ENCODE measurements around the gene MPPE1.

MPPE1 gene

DNA sequence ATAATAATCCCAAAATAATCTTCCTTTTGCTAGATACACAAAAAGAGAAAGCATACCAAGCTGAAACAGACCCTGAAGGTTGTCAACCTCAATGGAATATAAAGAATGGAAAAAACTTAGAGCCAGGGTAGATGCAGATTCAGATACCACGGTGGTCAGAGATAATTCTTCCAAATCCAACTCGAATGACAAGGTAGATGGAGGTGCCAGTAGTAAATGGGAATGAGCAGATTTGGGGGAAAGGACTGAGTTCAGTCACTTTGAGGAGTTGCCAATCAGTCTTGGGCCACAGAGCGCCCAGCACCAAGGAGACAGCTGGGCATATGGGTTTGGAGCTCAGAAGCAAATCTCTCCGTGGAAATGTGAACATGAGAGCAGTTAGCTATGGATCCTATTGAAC is 60.3 kb downstream of the MPPE1 start:
- ATAC-seq, result no peak
- TF ChIP-seq TCF4 (CRISPR knock-in tag; IDR thresholded peaks at IDR 0.05; ENCODE audit: borderline replicate concordance) (no peak), ZFP30 (CRISPR knock-in tag; IDR thresholded peaks at IDR 0.05) (no peak), RARB (CRISPR knock-in tag; IDR thresholded peaks at IDR 0.05) (no peak), ESRRG (CRISPR knock-in tag; IDR thresholded peaks at IDR 0.05) (no peak), CSDC2 (CRISPR knock-in tag; IDR thresholded peaks at IDR 0.05) (no peak)

DNA sequence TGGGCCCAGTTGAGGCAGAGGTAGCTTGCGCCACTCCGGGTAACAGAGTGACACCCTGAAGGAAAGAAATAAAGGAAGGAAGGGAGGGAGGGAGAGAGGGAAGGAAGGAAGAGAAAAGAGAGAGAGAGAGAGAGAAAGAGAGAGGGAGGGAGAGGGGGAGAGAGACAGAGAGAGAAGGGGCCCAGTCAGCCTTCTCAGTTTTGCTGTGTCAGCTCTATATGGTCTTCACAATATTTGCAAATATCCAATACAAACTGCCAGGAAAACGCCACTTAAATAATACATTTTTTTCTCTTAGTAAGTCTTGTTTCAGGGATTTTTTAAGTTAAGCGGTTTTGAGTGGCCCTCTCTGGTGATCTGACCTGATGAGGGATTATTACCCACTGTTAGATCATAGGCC is 62.5 kb downstream of the MPPE1 start:
- ATAC-seq, result no peak
- no peak for TF ChIP-seq ZNF70 (CRISPR knock-in tag; IDR thresholded peaks at IDR 0.05)
- no peak for TF ChIP-seq ZNF565 (CRISPR knock-in tag; conservative IDR thresholded peaks at IDR 0.05; ENCODE audit: low read depth)
- no peak for TF ChIP-seq BACH2 (CRISPR knock-in tag; IDR thresholded peaks at IDR 0.05; ENCODE audit: borderline replicate concordance)

DNA sequence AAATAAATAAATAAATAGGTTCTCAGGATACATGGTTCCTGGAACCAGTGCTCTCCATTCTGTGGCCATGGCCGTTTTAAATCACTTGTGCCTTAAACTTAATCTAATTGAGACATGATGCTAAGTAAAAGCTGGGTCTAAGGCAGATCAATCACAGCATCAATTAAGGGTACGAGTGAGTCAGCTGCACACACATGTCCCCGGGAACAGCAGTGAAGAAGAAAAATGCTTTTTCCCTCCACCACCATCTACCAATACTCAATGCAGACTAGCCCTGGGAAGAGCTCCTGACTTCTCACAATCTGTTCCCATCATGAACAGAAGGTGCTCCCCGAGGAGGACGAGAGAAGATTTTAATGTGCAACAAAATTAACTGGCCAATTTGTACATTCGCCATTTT is 63.7 kb downstream of the MPPE1 start:
- no peak for ATAC-seq
- TF ChIP-seq BACH2 (CRISPR knock-in tag; IDR thresholded peaks at IDR 0.05; ENCODE audit: borderline replicate concordance) (no peak), ZC3H10 (CRISPR knock-in tag; IDR thresholded peaks at IDR 0.05) (no peak)

DNA sequence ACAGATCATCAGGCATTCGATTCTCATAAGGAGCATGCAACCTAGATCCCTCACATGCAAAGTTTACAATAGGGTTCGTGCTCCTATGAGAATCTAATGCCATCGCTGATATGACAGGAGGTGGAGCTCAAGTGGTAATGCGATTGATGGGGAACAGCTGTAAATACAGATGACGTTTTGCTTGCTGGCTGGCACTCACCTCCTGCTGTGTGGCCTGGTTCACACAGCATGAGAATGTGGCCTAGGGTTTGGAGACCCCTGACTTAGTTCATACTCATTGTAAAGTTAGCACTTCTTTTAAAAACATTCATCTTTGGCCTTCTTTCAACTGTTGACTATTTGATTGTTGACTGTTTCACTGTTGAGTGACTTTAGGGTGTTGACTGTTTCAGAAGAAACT is 65.6 kb downstream of the MPPE1 start:
- TF ChIP-seq SNAI2 (CRISPR knock-in tag; IDR thresholded peaks at IDR 0.05), result no peak
- TF ChIP-seq TOX (CRISPR knock-in tag; IDR thresholded peaks at IDR 0.05; ENCODE audit: borderline replicate concordance), result no peak
- no peak for TF ChIP-seq ZNF8 (CRISPR knock-in tag; IDR thresholded peaks at IDR 0.05)
- no peak for TF ChIP-seq ARNTL (CRISPR knock-in tag; IDR thresholded peaks at IDR 0.05; ENCODE audit: borderline replicate concordance, low read depth)
- no peak for TF ChIP-seq CSDC2 (CRISPR knock-in tag; IDR thresholded peaks at IDR 0.05)
- ATAC-seq, result no peak

- no peak for TF ChIP-seq ZFP30 (CRISPR knock-in tag; IDR thresholded peaks at IDR 0.05)
- TF ChIP-seq OSR1 (CRISPR knock-in tag; IDR thresholded peaks at IDR 0.05), result no peak
- no peak for TF ChIP-seq ZNF565 (CRISPR knock-in tag; conservative IDR thresholded peaks at IDR 0.05; ENCODE audit: low read depth)
- no peak for TF ChIP-seq ZNF8 (CRISPR knock-in tag; IDR thresholded peaks at IDR 0.05)
- TF ChIP-seq SNAI2 (CRISPR knock-in tag; IDR thresholded peaks at IDR 0.05), result no peak
- no peak for TF ChIP-seq ARNTL (CRISPR knock-in tag; IDR thresholded peaks at IDR 0.05; ENCODE audit: borderline replicate concordance, low read depth)
- no peak for TF ChIP-seq ESRRG (CRISPR knock-in tag; IDR thresholded peaks at IDR 0.05)
- TF ChIP-seq CSDC2 (CRISPR knock-in tag; IDR thresholded peaks at IDR 0.05), result no peak
- TF ChIP-seq, protein P1, sequence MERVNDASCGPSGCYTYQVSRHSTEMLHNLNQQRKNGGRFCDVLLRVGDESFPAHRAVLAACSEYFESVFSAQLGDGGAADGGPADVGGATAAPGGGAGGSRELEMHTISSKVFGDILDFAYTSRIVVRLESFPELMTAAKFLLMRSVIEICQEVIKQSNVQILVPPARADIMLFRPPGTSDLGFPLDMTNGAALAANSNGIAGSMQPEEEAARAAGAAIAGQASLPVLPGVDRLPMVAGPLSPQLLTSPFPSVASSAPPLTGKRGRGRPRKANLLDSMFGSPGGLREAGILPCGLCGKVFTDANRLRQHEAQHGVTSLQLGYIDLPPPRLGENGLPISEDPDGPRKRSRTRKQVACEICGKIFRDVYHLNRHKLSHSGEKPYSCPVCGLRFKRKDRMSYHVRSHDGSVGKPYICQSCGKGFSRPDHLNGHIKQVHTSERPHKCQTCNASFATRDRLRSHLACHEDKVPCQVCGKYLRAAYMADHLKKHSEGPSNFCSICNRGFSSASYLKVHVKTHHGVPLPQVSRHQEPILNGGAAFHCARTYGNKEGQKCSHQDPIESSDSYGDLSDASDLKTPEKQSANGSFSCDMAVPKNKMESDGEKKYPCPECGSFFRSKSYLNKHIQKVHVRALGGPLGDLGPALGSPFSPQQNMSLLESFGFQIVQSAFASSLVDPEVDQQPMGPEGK (CRISPR knock-in tag; IDR thresholded peaks at IDR 0.05; ENCODE audit: borderline replicate concordance), result no peak
- TF ChIP-seq RARB (CRISPR knock-in tag; IDR thresholded peaks at IDR 0.05), result no peak
- TF ChIP-seq ZFP3 (CRISPR knock-in tag; IDR thresholded peaks at IDR 0.05), result no peak
- no peak for TF ChIP-seq ISL1 (CRISPR knock-in tag; IDR thresholded peaks at IDR 0.05)
- TF ChIP-seq CSRNP3 (CRISPR knock-in tag; IDR thresholded peaks at IDR 0.05), result no peak
- no peak for TF ChIP-seq BACH2 (CRISPR knock-in tag; IDR thresholded peaks at IDR 0.05; ENCODE audit: borderline replicate concordance)
- no peak for TF ChIP-seq CREB5 (CRISPR knock-in tag; IDR thresholded peaks at IDR 0.05; ENCODE audit: low read depth)
- TF ChIP-seq ZC3H10 (CRISPR knock-in tag; IDR thresholded peaks at IDR 0.05), result no peak
- peak; percentile 32; the same call in 1 of the 3 replicates for ATAC-seq
Observed at GRCh38 chr18:11840493-11840892, 67.6 kb downstream of the MPPE1 start.

- ATAC-seq, result peak; percentile 51; the same call in 2 of the 3 replicates
- TF ChIP-seq OSR1 (CRISPR knock-in tag; IDR thresholded peaks at IDR 0.05), result no peak
- TF ChIP-seq CSDC2 (CRISPR knock-in tag; IDR thresholded peaks at IDR 0.05), result no peak
- no peak for TF ChIP-seq ZC3H10 (CRISPR knock-in tag; IDR thresholded peaks at IDR 0.05)
Observed at GRCh38 chr18:11839556-11839955, 68.6 kb downstream of the MPPE1 start.

DNA sequence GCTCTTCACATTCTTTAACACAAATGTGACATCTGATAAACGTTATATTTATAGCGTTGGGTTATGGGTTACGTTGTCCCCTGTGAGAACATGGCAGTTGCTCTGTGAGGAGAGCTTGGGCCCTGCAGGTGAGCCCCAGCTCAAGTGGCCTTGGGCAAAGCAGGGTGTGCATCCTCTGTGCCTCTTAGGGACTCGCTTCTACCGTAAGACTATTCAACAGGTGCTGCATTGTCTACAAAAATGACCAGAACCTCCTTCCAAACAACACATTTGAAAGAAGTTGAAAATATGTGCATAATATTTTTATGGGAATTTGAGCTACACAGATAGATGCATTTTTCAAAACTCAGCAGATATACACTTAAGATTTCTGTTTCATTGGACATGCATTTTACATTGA is 73.3 kb downstream of the MPPE1 start:
- ATAC-seq, result no peak
- TF ChIP-seq CSDC2 (CRISPR knock-in tag; IDR thresholded peaks at IDR 0.05) (no peak), ZFP3 (CRISPR knock-in tag; IDR thresholded peaks at IDR 0.05) (no peak), BACH2 (CRISPR knock-in tag; IDR thresholded peaks at IDR 0.05; ENCODE audit: borderline replicate concordance) (no peak), POU6F1 (CRISPR knock-in tag; IDR thresholded peaks at IDR 0.05; ENCODE audit: borderline replicate concordance, low read depth) (no peak), TOX (CRISPR knock-in tag; IDR thresholded peaks at IDR 0.05; ENCODE audit: borderline replicate concordance) (no peak), TCF4 (CRISPR knock-in tag; IDR thresholded peaks at IDR 0.05; ENCODE audit: borderline replicate concordance) (no peak), ZNF70 (CRISPR knock-in tag; IDR thresholded peaks at IDR 0.05) (no peak), ARNTL (CRISPR knock-in tag; IDR thresholded peaks at IDR 0.05; ENCODE audit: borderline replicate concordance, low read depth) (no peak)
- TF ChIP-seq, protein P1 (CRISPR knock-in tag; IDR thresholded peaks at IDR 0.05; ENCODE audit: borderline replicate concordance), result no peak
